SK-N-SH treated with all-trans-retinoic acid at 6 μM for 48 hours (cell line): ENCODE data around the gene ENTPD2.
"Not testable (repeated sequence)": the region's sequence is repeated elsewhere in the genome, so short reads cannot be mapped to it uniquely, and the experiment has no call there.

ENCODE experiments used
- ATAC-seq: fragments of 200-7000 bp; cut with Tn5 transposase; 3 replicates; pipeline ENCODE4 v1.9.1; 2020; ENCODE audit warnings: mild to moderate bottlenecking, moderate library complexity
- ARNTL ChIP-seq: fragments of 450-650 bp; formaldehyde crosslinking; IDR thresholded peaks from 2 replicates; pipeline ENCODE4 v1.5.0; 2020; ENCODE audit warnings: low read depth, mild to moderate bottlenecking, moderate library complexity, borderline replicate concordance
- CSDC2 ChIP-seq: fragments of 250-450 bp; sonication (Bioruptor Pico); IDR thresholded peaks from 2 replicates; pipeline ENCODE4 v1.5.0; 2020; ENCODE audit warnings: mild to moderate bottlenecking, moderate library complexity
- ESRRG ChIP-seq: fragments of 250-450 bp; sonication (Bioruptor Pico); IDR thresholded peaks from 2 replicates; pipeline ENCODE4 v1.6.1; 2021; ENCODE audit warnings: mild to moderate bottlenecking
- GLIS3 ChIP-seq: fragments of 250-450 bp; sonication (Bioruptor Pico); IDR thresholded peaks from 2 replicates; pipeline ENCODE4 v1.5.0; 2020; ENCODE audit warnings: mild to moderate bottlenecking, moderate library complexity
- ISL1 ChIP-seq: fragments of 250-450 bp; sonication (Bioruptor Pico); IDR thresholded peaks from 2 replicates; pipeline ENCODE4 v2.1.2; 2022; ENCODE audit warnings: mild to moderate bottlenecking, moderate library complexity
- OSR1 ChIP-seq: fragments of 250-450 bp; sonication (Bioruptor Pico); IDR thresholded peaks from 2 replicates; pipeline ENCODE4 v1.8.0; 2022; ENCODE audit warnings: moderate library complexity, mild to moderate bottlenecking, inconsistent platforms
- RARB ChIP-seq: fragments of 250-450 bp; sonication (Bioruptor Pico); IDR thresholded peaks from 2 replicates; pipeline ENCODE4 v1.8.0; 2021; ENCODE audit warnings: mild to moderate bottlenecking, moderate library complexity
- SNAI2 ChIP-seq: fragments of 250-450 bp; sonication (Bioruptor Pico); IDR thresholded peaks from 2 replicates; pipeline ENCODE4 v1.5.0; 2020; ENCODE audit warnings: mild to moderate bottlenecking, moderate library complexity
- TCF4 ChIP-seq: fragments of 250-450 bp; sonication (Bioruptor Pico); IDR thresholded peaks from 2 replicates; pipeline ENCODE4 v1.8.0; 2021; ENCODE audit warnings: mild to moderate bottlenecking, moderate library complexity, borderline replicate concordance
- ZC3H10 ChIP-seq: fragments of 250-450 bp; sonication (Bioruptor Pico); IDR thresholded peaks from 2 replicates; pipeline ENCODE4 v1.5.1; 2021; ENCODE audit warnings: mild to moderate bottlenecking, moderate library complexity
- ZFP3 ChIP-seq: fragments of 250-450 bp; sonication (Bioruptor Pico); IDR thresholded peaks from 2 replicates; pipeline ENCODE4 v1.5.0; 2020; ENCODE audit warnings: mild to moderate bottlenecking, moderate library complexity
- ZFP30 ChIP-seq: fragments of 450-650 bp; formaldehyde crosslinking; IDR thresholded peaks from 2 replicates; pipeline ENCODE4 v1.5.0; 2022; ENCODE audit warnings: mild to moderate bottlenecking, moderate library complexity
- ZNF8 ChIP-seq: fragments of 450-650 bp; formaldehyde crosslinking; IDR thresholded peaks from 2 replicates; pipeline ENCODE4 v1.5.0; 2020; ENCODE audit warnings: mild to moderate bottlenecking, moderate library complexity
- TF ChIP-seq, protein P1 (sequence below): fragments of 250-450 bp; sonication (Bioruptor Pico); IDR thresholded peaks from 2 replicates; pipeline ENCODE4 v1.5.1; 2021; ENCODE audit warnings: mild to moderate bottlenecking, moderate library complexity
- TF ChIP-seq, protein P2 (sequence below): fragments of 250-450 bp; sonication (Bioruptor Pico); IDR thresholded peaks from 2 replicates; pipeline ENCODE4 v1.5.1; 2020; ENCODE audit warnings: low read depth, mild to moderate bottlenecking, moderate library complexity
- TF ChIP-seq, protein P3 (sequence below): fragments of 250-450 bp; sonication (Bioruptor Pico); IDR thresholded peaks from 2 replicates; pipeline ENCODE4 v1.8.0; 2021; ENCODE audit warnings: low read depth, mild to moderate bottlenecking, moderate library complexity, borderline replicate concordance
- TF ChIP-seq, protein P4 (sequence below): fragments of 250-450 bp; sonication (Bioruptor Pico); IDR thresholded peaks from 2 replicates; pipeline ENCODE4 v1.5.0; 2020; ENCODE audit warnings: mild to moderate bottlenecking, moderate library complexity
- TF ChIP-seq, protein P5 (sequence below): fragments of 250-450 bp; sonication (Bioruptor Pico); IDR thresholded peaks from 2 replicates; pipeline ENCODE4 v1.8.0; 2020; ENCODE audit warnings: mild to moderate bottlenecking, moderate library complexity, borderline replicate concordance

The ENTPD2 gene

DNA sequence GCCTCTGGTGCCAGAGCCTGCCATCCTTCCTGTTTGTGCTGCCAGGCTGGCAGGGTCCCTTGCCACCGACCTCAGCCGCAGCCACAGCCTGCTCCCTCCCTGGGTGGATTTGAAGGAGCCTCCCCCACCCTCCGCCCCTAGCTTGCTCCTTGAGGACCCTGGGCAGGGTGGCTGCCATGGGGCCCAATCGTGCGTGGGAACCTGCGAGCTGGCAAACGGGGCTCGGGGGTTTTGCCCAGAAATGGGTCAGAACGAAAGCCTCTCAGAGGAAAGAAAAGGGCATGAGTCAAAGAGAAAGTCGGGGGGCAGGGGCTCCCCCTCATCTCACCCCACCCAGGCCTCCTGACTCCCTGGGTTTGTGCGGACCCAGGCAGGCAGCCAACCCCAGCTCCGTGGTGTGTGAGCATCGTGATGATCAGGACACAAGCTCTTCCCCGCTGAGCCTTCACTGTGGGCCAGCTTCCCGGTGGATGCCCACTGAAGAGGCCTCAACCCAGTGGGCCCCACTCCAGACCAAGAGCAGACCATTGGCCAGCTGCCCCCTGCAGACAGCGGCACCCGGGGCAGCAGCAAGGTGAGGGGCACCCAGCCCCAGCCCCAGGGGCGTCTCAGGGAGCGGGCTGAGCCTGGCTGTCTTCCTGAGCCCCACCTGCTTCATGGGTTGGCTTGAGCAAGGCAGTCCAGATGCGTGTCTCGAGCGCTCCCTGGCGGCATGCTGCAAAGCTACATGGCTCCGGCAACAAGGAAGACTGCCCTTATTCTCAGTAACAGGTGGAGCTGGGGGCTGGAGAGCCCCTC lies 19.0 kb downstream of the ENTPD2 start:
- ATAC-seq, result peak; percentile 97

DNA sequence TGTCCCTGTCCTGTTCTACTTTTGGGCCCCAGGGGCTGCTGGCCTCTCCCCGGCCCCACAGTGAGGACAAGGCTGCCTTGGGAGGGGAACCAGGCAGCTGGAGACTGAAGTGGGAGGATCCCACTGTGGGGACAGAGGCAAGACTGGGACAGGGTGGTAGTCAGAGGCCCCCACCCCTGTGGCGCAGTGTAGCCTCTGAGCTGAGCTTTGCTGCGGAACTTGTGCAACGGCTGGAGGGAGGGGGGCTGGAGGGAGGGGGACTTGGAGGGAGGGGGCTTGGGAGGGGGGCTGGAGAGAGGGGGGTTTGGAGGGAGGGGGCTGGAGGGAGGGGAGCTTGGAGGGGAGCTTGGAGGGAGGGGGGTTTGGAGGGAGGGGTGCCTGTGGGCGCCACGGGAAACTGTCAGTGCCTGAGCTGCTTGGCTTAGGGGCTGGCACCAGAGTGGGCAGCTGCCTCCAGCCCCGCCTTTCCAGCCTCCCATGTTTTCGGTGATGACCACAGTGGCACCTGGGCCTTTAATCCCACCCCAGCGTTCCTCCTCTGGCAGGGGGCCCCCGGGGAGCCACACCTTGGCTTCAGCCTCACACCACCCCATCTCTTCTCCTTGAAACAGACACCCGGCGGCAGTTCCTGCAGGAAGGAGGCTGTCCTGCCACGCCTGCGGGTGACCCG lies 19.7 kb downstream of the ENTPD2 start:
- no peak for ATAC-seq
- TF ChIP-seq SNAI2 (no peak), ESRRG (CRISPR knock-in tag) (no peak), GLIS3 (CRISPR knock-in tag) (no peak), TCF4 (CRISPR knock-in tag) (no peak), ZFP30 (no peak), CSDC2 (no peak), RARB (no peak), ISL1 (CRISPR knock-in tag) (no peak), ARNTL (CRISPR knock-in tag) (no peak), ZFP3 (CRISPR knock-in tag) (no peak), ZC3H10 (CRISPR knock-in tag) (no peak)
- TF ChIP-seq, protein P1, sequence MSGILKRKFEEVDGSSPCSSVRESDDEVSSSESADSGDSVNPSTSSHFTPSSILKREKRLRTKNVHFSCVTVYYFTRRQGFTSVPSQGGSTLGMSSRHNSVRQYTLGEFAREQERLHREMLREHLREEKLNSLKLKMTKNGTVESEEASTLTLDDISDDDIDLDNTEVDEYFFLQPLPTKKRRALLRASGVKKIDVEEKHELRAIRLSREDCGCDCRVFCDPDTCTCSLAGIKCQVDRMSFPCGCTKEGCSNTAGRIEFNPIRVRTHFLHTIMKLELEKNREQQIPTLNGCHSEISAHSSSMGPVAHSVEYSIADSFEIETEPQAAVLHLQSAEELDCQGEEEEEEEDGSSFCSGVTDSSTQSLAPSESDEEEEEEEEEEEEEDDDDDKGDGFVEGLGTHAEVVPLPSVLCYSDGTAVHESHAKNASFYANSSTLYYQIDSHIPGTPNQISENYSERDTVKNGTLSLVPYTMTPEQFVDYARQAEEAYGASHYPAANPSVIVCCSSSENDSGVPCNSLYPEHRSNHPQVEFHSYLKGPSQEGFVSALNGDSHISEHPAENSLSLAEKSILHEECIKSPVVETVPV, result no peak
- TF ChIP-seq, protein P2, sequence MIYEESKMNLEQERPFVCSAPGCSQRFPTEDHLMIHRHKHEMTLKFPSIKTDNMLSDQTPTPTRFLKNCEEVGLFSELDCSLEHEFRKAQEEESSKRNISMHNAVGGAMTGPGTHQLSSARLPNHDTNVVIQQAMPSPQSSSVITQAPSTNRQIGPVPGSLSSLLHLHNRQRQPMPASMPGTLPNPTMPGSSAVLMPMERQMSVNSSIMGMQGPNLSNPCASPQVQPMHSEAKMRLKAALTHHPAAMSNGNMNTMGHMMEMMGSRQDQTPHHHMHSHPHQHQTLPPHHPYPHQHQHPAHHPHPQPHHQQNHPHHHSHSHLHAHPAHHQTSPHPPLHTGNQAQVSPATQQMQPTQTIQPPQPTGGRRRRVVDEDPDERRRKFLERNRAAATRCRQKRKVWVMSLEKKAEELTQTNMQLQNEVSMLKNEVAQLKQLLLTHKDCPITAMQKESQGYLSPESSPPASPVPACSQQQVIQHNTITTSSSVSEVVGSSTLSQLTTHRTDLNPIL (CRISPR knock-in tag), result no peak
- TF ChIP-seq, all 23 proteins: peak for 0

More for the DNA sequence above, 19.0 kb downstream of the ENTPD2 start:
- TF ChIP-seq ISL1 (CRISPR knock-in tag) (no peak), ARNTL (CRISPR knock-in tag) (no peak), CSDC2 (no peak), ZNF8 (no peak), SNAI2 (no peak), OSR1 (no peak), RARB (no peak)
- TF ChIP-seq, protein P3, sequence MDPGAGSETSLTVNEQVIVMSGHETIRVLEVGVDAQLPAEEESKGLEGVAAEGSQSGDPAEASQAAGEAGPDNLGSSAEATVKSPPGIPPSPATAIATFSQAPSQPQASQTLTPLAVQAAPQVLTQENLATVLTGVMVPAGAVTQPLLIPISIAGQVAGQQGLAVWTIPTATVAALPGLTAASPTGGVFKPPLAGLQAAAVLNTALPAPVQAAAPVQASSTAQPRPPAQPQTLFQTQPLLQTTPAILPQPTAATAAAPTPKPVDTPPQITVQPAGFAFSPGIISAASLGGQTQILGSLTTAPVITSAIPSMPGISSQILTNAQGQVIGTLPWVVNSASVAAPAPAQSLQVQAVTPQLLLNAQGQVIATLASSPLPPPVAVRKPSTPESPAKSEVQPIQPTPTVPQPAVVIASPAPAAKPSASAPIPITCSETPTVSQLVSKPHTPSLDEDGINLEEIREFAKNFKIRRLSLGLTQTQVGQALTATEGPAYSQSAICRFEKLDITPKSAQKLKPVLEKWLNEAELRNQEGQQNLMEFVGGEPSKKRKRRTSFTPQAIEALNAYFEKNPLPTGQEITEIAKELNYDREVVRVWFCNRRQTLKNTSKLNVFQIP (CRISPR knock-in tag), result no peak

DNA sequence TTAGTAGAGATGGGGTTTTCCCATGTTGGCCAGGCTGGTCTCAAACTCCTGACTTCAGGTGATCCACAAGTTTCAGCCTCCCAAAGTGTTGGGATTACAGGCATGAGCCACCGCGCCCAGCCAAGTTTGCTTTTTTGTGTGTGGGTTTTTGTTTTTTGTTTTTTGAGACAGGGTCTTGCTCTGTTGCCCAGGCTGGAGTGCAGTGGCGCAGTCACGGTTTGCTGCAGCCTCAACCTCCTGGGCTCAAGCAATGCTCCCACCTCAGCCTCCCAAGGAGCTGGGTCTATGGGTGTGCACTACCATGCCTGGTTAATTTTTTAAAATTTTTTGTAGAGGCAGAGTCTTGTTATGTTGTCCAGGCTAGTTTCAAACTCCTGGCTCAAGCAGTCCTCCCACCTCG lies 20.4 kb downstream of the ENTPD2 start:
- not testable (repeated sequence) for ATAC-seq

DNA sequence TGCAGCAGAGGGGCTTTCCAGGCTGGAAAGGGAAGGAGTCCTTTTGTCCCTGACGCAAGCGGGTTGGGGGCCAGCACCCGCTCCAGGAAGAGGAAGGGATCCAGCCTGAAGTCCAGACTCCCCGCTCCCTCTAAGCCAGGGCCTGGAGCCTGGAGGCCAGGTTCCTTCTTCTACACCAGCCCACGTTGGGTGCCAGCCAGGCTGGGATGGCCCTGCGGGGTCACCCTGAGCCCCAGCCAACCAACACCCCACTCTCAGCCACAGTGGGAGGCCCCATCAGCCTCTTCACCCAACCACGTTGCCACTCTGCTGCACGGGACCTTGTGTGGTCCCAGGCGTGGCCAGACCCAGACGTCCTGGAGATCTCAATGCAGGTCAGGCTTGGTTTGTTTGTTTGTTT lies 21.0 kb downstream of the ENTPD2 start:
- TF ChIP-seq ZFP30, result no peak
- TF ChIP-seq ESRRG (CRISPR knock-in tag), result no peak
- TF ChIP-seq, protein P4, sequence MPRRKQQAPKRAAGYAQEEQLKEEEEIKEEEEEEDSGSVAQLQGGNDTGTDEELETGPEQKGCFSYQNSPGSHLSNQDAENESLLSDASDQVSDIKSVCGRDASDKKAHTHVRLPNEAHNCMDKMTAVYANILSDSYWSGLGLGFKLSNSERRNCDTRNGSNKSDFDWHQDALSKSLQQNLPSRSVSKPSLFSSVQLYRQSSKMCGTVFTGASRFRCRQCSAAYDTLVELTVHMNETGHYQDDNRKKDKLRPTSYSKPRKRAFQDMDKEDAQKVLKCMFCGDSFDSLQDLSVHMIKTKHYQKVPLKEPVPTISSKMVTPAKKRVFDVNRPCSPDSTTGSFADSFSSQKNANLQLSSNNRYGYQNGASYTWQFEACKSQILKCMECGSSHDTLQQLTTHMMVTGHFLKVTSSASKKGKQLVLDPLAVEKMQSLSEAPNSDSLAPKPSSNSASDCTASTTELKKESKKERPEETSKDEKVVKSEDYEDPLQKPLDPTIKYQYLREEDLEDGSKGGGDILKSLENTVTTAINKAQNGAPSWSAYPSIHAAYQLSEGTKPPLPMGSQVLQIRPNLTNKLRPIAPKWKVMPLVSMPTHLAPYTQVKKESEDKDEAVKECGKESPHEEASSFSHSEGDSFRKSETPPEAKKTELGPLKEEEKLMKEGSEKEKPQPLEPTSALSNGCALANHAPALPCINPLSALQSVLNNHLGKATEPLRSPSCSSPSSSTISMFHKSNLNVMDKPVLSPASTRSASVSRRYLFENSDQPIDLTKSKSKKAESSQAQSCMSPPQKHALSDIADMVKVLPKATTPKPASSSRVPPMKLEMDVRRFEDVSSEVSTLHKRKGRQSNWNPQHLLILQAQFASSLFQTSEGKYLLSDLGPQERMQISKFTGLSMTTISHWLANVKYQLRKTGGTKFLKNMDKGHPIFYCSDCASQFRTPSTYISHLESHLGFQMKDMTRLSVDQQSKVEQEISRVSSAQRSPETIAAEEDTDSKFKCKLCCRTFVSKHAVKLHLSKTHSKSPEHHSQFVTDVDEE (CRISPR knock-in tag), result no peak
- TF ChIP-seq RARB, result no peak
- no peak for TF ChIP-seq ZFP3 (CRISPR knock-in tag)
- TF ChIP-seq, protein P5, sequence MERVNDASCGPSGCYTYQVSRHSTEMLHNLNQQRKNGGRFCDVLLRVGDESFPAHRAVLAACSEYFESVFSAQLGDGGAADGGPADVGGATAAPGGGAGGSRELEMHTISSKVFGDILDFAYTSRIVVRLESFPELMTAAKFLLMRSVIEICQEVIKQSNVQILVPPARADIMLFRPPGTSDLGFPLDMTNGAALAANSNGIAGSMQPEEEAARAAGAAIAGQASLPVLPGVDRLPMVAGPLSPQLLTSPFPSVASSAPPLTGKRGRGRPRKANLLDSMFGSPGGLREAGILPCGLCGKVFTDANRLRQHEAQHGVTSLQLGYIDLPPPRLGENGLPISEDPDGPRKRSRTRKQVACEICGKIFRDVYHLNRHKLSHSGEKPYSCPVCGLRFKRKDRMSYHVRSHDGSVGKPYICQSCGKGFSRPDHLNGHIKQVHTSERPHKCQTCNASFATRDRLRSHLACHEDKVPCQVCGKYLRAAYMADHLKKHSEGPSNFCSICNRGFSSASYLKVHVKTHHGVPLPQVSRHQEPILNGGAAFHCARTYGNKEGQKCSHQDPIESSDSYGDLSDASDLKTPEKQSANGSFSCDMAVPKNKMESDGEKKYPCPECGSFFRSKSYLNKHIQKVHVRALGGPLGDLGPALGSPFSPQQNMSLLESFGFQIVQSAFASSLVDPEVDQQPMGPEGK, result no peak
- TF ChIP-seq SNAI2, result no peak
- TF ChIP-seq, protein P2 (CRISPR knock-in tag), result no peak
- TF ChIP-seq, all 23 proteins: peak for 0
- no peak for ATAC-seq
